ENCODE data around the gene DNAH2. TPM values are rescaled to one million over a fixed set of nuclear protein-coding genes. Genes with fewer than 3 reads are reported as not detected.
A peak's percentile ranks its signal among the peaks of the same experiment; 100 is the strongest.

The DNAH2 gene
- total and polyA plus RNA-seq, 2 experiments from 2014 or later = 0.38 TPM; not detected in 1

DNA sequence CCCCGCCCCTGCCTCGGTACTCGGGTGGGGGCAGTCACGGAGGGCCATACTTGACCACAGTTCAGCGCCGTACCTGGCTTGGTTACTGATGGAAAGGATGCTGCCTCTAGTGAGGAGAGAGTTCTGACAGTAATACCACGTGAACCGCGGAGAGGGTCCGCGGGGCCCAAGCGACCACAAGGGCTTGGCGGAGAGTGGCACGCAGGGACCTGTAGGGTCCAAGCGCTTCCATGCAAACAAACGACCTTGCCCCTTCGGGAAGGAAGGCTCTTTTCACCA lies 125.7 kb downstream of the DNAH2 start (continued):
- TF ChIP-seq, protein P1, sequence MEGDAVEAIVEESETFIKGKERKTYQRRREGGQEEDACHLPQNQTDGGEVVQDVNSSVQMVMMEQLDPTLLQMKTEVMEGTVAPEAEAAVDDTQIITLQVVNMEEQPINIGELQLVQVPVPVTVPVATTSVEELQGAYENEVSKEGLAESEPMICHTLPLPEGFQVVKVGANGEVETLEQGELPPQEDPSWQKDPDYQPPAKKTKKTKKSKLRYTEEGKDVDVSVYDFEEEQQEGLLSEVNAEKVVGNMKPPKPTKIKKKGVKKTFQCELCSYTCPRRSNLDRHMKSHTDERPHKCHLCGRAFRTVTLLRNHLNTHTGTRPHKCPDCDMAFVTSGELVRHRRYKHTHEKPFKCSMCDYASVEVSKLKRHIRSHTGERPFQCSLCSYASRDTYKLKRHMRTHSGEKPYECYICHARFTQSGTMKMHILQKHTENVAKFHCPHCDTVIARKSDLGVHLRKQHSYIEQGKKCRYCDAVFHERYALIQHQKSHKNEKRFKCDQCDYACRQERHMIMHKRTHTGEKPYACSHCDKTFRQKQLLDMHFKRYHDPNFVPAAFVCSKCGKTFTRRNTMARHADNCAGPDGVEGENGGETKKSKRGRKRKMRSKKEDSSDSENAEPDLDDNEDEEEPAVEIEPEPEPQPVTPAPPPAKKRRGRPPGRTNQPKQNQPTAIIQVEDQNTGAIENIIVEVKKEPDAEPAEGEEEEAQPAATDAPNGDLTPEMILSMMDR (conservative IDR thresholded peaks at IDR 0.05; ENCODE audit: low read depth in 2 of 2) = no peak
- TF ChIP-seq, protein P2, sequence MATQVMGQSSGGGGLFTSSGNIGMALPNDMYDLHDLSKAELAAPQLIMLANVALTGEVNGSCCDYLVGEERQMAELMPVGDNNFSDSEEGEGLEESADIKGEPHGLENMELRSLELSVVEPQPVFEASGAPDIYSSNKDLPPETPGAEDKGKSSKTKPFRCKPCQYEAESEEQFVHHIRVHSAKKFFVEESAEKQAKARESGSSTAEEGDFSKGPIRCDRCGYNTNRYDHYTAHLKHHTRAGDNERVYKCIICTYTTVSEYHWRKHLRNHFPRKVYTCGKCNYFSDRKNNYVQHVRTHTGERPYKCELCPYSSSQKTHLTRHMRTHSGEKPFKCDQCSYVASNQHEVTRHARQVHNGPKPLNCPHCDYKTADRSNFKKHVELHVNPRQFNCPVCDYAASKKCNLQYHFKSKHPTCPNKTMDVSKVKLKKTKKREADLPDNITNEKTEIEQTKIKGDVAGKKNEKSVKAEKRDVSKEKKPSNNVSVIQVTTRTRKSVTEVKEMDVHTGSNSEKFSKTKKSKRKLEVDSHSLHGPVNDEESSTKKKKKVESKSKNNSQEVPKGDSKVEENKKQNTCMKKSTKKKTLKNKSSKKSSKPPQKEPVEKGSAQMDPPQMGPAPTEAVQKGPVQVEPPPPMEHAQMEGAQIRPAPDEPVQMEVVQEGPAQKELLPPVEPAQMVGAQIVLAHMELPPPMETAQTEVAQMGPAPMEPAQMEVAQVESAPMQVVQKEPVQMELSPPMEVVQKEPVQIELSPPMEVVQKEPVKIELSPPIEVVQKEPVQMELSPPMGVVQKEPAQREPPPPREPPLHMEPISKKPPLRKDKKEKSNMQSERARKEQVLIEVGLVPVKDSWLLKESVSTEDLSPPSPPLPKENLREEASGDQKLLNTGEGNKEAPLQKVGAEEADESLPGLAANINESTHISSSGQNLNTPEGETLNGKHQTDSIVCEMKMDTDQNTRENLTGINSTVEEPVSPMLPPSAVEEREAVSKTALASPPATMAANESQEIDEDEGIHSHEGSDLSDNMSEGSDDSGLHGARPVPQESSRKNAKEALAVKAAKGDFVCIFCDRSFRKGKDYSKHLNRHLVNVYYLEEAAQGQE (IDR thresholded peaks at IDR 0.05; ENCODE audit: unreplicated experiment) = no peak
- TF ChIP-seq ZNF114 (CRISPR knock-in tag; IDR thresholded peaks at IDR 0.05) = no peak

DNA sequence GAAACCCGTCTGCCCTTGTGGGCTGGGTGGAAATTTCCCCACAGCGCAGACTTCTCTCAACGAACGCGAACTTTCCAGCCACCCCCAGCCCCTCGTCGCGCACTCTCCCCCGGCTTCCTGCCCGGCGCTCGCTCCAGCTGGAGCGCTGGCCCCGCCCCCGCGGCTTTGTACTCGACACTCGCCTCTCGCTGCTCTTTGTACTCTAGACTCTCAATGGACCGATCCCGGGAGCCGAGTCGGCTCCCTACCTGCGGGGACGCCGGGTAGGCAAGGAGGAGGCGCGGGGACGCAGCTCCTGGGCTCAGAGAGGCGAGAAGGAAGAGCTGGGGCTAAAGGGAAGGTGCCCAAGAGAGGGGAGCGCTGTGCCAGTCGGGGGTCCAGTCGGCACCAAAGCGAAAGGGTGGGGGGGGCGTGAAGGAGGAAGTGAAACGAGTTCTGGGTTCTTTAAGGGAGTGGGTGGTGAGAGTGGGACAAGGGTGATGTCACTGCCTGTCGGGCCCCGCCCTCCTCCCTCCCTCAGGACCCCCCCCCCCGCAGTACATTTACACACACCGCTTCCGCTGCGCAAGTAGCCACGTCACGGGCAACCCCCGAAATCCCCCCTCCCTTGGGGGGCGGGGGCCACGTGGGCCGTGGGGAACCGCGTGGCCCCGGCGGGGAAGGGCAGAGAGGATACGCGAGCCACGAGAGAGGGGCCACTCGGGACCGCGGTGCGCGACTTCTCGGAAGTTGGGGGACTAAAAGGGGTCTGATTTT lies 126.2 kb downstream of the DNAH2 start:
- peak; percentile 95 for DNase-seq (ENCODE audit: low spot score)
- Histone ChIP-seq H3K27ac (ENCODE audit: low read depth) (no peak overlapping the region), H2AFZ (peak overlapping the region; percentile 92), H3K4me2 (peak overlapping the region; percentile 99), H3K4me3 (peak overlapping the region; percentile 94), H3K27me3 (ENCODE audit: insufficient read depth) (peaks cover 84% of the 10 kb centered on the region), H3F3A (replicated peaks; ENCODE audit: low read depth) (peaks cover 13% of the 10 kb centered on the region), H3K36me3 (ENCODE audit: insufficient read depth) (peaks cover 6% of the 10 kb centered on the region; the same call in 1 of the 2 replicates), H4K20me1 (replicated peaks; ENCODE audit: insufficient read depth) (peaks cover 13% of the 10 kb centered on the region), H3K79me2 (replicated peaks; ENCODE audit: insufficient read depth) (no peaks in the 10 kb centered on the region), H3K9me2 (ENCODE audit: insufficient read depth) (no peaks in the 10 kb centered on the region), H3K4me1 (ENCODE audit: insufficient read depth) (peaks cover 14% of the 10 kb centered on the region; the same call in 1 of the 2 replicates)
- Mint-ChIP-seq H3K4me1 (peaks cover 28% of the 10 kb centered on the region), H3K27me3 (ENCODE audit: insufficient read depth, low read depth, poor library complexity) (peaks cover 62% of the 10 kb centered on the region), H3K4me3 (peak overlapping the region; percentile 88), H3K36me3 (ENCODE audit: low read depth) (peaks cover 2% of the 10 kb centered on the region; the same call in 1 of the 3 replicates), H3K27ac (no peak overlapping the region), H3K9me3 (no peaks in the 10 kb centered on the region; the same call in 2 of the 3 replicates)
- TF ChIP-seq STAT1 (IDR thresholded peaks at IDR 0.05; ENCODE audit: unreplicated experiment) = no peak
- TF ChIP-seq EZH2 (IDR thresholded peaks at IDR 0.05; ENCODE audit: low read depth, unreplicated experiment) = peak; percentile 25
- ATAC-seq = peak; percentile 38

All from GM23338 (cell line).